DND-41 (cell line): ENCODE results near the gene RGS7.

Experiments used
- CTCF ChIP-seq: IDR thresholded peaks from 2 replicates; pipeline ENCODE4 v1.5.1; 2012; ENCODE audit warnings: borderline replicate concordance, low read length, moderate library complexity, mild to moderate bottlenecking; ENCODE audit not compliant: poor library complexity, severe bottlenecking; ENCODE audit errors: extremely low read depth
- EZH2 ChIP-seq: IDR thresholded peaks from 3 replicates; pipeline ENCODE4 v1.6.1; 2012; ENCODE audit warnings: borderline replicate concordance, low read depth, mild to moderate bottlenecking, moderate library complexity, low read length, inconsistent platforms; ENCODE audit not compliant: severe bottlenecking

- TF ChIP-seq CTCF (no peak), EZH2 (no peak)
These were observed 33.5 kb upstream of the RGS7 start for GRCh38 chr1:241390526-241390925.
